G401 (cell line): ENCODE data around the gene FBXW9. TPM values are rescaled to one million over a fixed set of nuclear protein-coding genes. Genes with fewer than 3 reads are reported as not detected.

ENCODE experiments used
- total RNA-seq: library from RNA; depleted of rRNA; stranded (reverse); fragments of >200 nt; shearing (Covaris generic); gene quantifications from 2 replicates; pipeline ENCODE4 v1.2.3, GENCODE V29; 2014; rRNA removed

Gene FBXW9
- total RNA-seq, 1 experiment from 2014 or later, result 39.2 TPM

Other genes with a start within 250 kb of the FBXW9 start
- 6.2 and 7.6 TPM in 2 replicates for gene ZNF709, start 211.8 kb downstream of the FBXW9 start, total RNA-seq
- gene ZNF564, start 145.1 kb downstream of the FBXW9 start, total RNA-seq, result 6.4 TPM in 2 replicates
- gene ZNF490, start 85.8 kb downstream of the FBXW9 start, total RNA-seq, result 3.9 and 4.8 TPM in 2 replicates
- gene ZNF791, start 85.7 kb downstream of the FBXW9 start, total RNA-seq, result 3.8 and 9.2 TPM in 2 replicates
- 30.0 and 58.1 TPM in 2 replicates for gene MAN2B1, start 29.9 kb downstream of the FBXW9 start, total RNA-seq
- 10.9 and 17.9 TPM in 2 replicates for gene WDR83, start 29.8 kb downstream of the FBXW9 start, total RNA-seq
- gene DHPS, start 14.8 kb downstream of the FBXW9 start, total RNA-seq, result 70.6 and 99.0 TPM in 2 replicates
- gene GNG14, start 8.6 kb downstream of the FBXW9 start, total RNA-seq, result not detected in 2 replicates
- 43.9 and 63.1 TPM in 2 replicates for gene TNPO2, start 27.3 kb upstream of the FBXW9 start, total RNA-seq
- 621 and 678 TPM in 2 replicates for gene TRIR, start 38.1 kb upstream of the FBXW9 start, total RNA-seq
- 232 and 263 TPM in 2 replicates for gene GET3, start 40.9 kb upstream of the FBXW9 start, total RNA-seq
- not detected in 2 replicates for gene BEST2, start 55.2 kb upstream of the FBXW9 start, total RNA-seq
- gene HOOK2, start 78.9 kb upstream of the FBXW9 start, total RNA-seq, result 19.4 and 20.2 TPM in 2 replicates
- 28.3 and 35.9 TPM in 2 replicates for gene JUNB, start 94.9 kb upstream of the FBXW9 start, total RNA-seq
- 290 and 300 TPM in 2 replicates for gene PRDX2, start 105.2 kb upstream of the FBXW9 start, total RNA-seq
- gene THSD8, start 105.4 kb upstream of the FBXW9 start, total RNA-seq, result not detected in 2 replicates
- 69.1 and 124 TPM in 2 replicates for gene RNASEH2A, start 110.0 kb upstream of the FBXW9 start, total RNA-seq
- gene RTBDN, start 137.9 kb upstream of the FBXW9 start, total RNA-seq, result 5.7 and 8.0 TPM in 2 replicates
- 20.4 and 22.6 TPM in 2 replicates for gene MAST1, start 141.9 kb upstream of the FBXW9 start, total RNA-seq
- gene DNASE2, start 184.8 kb upstream of the FBXW9 start, total RNA-seq, result 68.1 and 68.4 TPM in 2 replicates
- not detected in 2 replicates for gene KLF1, start 190.6 kb upstream of the FBXW9 start, total RNA-seq
- gene GCDH, start 194.5 kb upstream of the FBXW9 start, total RNA-seq, result 90.3 and 125 TPM in 2 replicates
- gene SYCE2, start 222.7 kb upstream of the FBXW9 start, total RNA-seq, result 0.17 and 0.31 TPM in 2 replicates
- 142 and 150 TPM in 2 replicates for gene FARSA, start 237.1 kb upstream of the FBXW9 start, total RNA-seq
- 1,471 and 1,755 TPM in 2 replicates for gene CALR, start 242.0 kb upstream of the FBXW9 start, total RNA-seq
- gene RAD23A, start 249.2 kb upstream of the FBXW9 start, total RNA-seq, result 76.4 and 88.8 TPM in 2 replicates